Spleen (tissue), 7 donors: ENCODE results near the gene ST8SIA6.

Source experiments
- CTCF ChIP-seq, 11 experiments: fragments of 200-600 bp in 7 of 11; fragments of 450-650 bp in 4 of 11; sonication (generic) in 4 of 11; IDR thresholded peaks in 8 of 11; conservative IDR thresholded peaks in 3 of 11; 1 replicate in 7 of 11; 2 replicates in 4 of 11; pipeline versions ENCODE4 v1.4.0 to v1.8.0; 2016 to 2021; ENCODE audit warnings: antibody characterized with exemption in 11 of 11, inconsistent platforms in 4 of 11, mild to moderate bottlenecking in 1 of 11
- POLR2A ChIP-seq, 3 donors: fragments of 450-650 bp; IDR thresholded peaks; one replicate each; pipeline ENCODE4 v1.5.1; 2017; ENCODE audit warnings: antibody characterized with exemption in 3 of 3, mild to moderate bottlenecking in 1 of 3
- POLR2AphosphoS5 ChIP-seq, 3 donors: sonication (generic); formaldehyde crosslinking; IDR thresholded peaks; one replicate each; pipeline ENCODE4 v1.5.1; 2017; ENCODE audit warnings: antibody characterized with exemption in 3 of 3
- donor health status: DM: no; HTN: no; CAD: no; lungs with moderate emphysema.
- donor health status: DM: no; HTN: no; CAD: no.
- donor health status: DM: no; HTN: no; CAD: no.

GRCh38 chr10:17356820-17357219 lies 97.6 kb downstream of the ST8SIA6 start:
- TF ChIP-seq CTCF (IDR thresholded peaks at IDR 0.05 in 8 of 11, conservative IDR thresholded peaks at IDR 0.05 in 3 of 11) (no peak), POLR2AphosphoS5 (IDR thresholded peaks at IDR 0.05) (no peak), POLR2A (IDR thresholded peaks at IDR 0.05) (no peak)
